SH-SY5Y (cell line): ENCODE measurements around the gene SLC5A6.

Source experiments
- GATA2 ChIP-seq: IDR thresholded peaks from 2 replicates; pipeline ENCODE4 v1.6.1; 2011; ENCODE audit warnings: mild to moderate bottlenecking, low read depth, low read length
- GATA3 ChIP-seq: IDR thresholded peaks from 2 replicates; pipeline ENCODE4 v1.6.1; 2011; ENCODE audit warnings: low read depth, mild to moderate bottlenecking, low read length, moderate library complexity

DNA sequence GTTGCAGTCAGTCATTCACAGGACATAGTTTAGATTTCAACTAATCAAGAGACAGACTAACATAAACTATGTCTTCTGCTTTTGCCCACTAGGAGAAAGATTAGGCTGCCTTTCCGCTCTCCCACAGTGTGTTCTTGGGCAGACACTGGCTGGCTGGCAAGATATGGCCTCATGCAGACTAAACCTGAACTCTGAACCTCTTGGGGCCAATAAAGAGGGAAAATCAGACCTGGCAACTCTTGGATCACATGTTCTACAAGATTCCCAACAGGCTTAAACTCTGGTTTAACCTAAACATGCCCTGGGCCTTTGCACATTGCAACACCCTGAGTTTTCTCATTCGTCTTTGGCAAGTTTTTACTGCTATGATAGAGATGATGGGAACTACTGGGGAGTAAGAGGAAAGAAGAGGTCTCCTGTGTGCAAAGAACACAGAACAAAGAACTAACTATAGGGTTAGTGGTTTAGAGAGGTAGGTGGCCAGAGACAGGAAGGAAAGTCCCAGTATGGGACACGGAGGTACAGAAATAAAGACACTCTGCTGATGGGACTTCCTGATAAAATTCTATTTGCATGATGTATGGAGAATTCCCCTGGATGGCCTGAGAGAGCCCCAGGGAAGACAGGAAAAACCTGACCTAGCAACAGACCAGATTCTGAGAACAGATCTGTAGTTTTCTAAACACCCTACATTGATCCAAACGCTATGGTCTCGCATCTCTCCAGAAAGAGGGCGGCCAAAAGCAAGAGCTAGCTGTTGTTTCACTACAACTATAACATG, 2.3 kb downstream of the SLC5A6 start:
- TF ChIP-seq GATA2 (no peak), GATA3 (no peak)
